ENCODE data around the gene MYO7B. TPM values are rescaled to one million over a fixed set of nuclear protein-coding genes. Genes with fewer than 3 reads are reported as not detected.
"Not testable (repeated sequence)": the region's sequence is repeated elsewhere in the genome, so short reads cannot be mapped to it uniquely, and the experiment has no call there.

Gene MYO7B
- total RNA-seq, 1 donor from 2014 or later: 3.0 TPM

GRCh38 chr2:127523269-127523939, 12.1 kb upstream of the MYO7B start:
- ATAC-seq (ENCODE audit: low read depth) (no peak), DNase-seq (no peak)
- intact Hi-C loops (cut with micrococcal nuclease): loop anchor here (10.0 kb wide), 1 partner anchor 291 kb away; the partner anchor contains the start of gene WDR33
- no peak overlapping the region for H3K4me3 Mint-ChIP-seq
- peak overlapping the region; percentile 35 for H3K27ac Mint-ChIP-seq
- H3K36me3 Mint-ChIP-seq (ENCODE audit: low read depth): peaks cover 52% of the 10 kb centered on the region
- H3K9me3 Mint-ChIP-seq: no peaks in the 10 kb centered on the region
- H3K27me3 Mint-ChIP-seq: no peaks in the 10 kb centered on the region
- POLR2A ChIA-PET: no interaction called here
- CTCF ChIA-PET: no interaction called here
- peaks cover 34% of the 10 kb centered on the region for H3K4me1 Mint-ChIP-seq
- TF ChIP-seq, protein P1, sequence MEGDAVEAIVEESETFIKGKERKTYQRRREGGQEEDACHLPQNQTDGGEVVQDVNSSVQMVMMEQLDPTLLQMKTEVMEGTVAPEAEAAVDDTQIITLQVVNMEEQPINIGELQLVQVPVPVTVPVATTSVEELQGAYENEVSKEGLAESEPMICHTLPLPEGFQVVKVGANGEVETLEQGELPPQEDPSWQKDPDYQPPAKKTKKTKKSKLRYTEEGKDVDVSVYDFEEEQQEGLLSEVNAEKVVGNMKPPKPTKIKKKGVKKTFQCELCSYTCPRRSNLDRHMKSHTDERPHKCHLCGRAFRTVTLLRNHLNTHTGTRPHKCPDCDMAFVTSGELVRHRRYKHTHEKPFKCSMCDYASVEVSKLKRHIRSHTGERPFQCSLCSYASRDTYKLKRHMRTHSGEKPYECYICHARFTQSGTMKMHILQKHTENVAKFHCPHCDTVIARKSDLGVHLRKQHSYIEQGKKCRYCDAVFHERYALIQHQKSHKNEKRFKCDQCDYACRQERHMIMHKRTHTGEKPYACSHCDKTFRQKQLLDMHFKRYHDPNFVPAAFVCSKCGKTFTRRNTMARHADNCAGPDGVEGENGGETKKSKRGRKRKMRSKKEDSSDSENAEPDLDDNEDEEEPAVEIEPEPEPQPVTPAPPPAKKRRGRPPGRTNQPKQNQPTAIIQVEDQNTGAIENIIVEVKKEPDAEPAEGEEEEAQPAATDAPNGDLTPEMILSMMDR (IDR thresholded peaks at IDR 0.05): no peak

DNA sequence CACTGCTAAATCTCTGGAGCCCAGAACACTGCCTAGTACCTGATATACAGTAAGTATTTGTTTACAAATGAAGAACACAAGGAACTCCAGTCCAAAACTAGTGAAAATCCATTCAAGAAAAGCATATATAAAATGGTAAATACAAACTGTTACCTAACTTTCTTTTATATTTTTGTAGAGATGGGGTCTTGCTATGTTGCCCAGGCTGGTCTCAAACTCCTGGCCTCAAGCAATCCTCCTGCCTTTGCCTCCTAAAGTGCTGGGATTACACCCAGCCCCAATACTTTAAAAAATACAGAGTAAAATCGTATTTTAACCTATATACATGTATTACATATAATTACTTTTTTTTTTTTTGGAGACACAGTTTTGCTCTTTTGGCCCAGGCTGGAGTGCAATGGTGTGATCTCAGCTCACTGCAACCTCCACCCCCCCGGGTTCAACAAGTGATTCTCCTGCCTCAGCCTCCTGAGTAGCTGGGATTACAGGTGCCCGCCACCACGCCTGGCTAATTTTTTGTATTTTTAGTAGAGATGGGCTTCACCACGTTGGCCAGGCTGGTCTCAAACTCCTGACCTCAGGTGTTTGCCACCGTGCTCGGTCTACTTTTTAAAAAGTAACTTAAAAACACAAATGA, 11.2 kb upstream of the MYO7B start:
- H3K27me3 Mint-ChIP-seq; H3K27ac Mint-ChIP-seq; DNase-seq; POLR2A ChIA-PET; ATAC-seq (ENCODE audit: low read depth); H3K9me3 Mint-ChIP-seq; CTCF ChIA-PET: not testable (repeated sequence)
- peaks cover 34% of the 10 kb centered on the region for H3K4me1 Mint-ChIP-seq
- H3K4me3 Mint-ChIP-seq: peak overlapping the region; percentile 19
- peaks cover 52% of the 10 kb centered on the region for H3K36me3 Mint-ChIP-seq (ENCODE audit: low read depth)
- intact Hi-C loops (cut with micrococcal nuclease): loop anchor here (10.0 kb wide), 1 partner anchor 290 kb away; the partner anchor contains the start of gene WDR33

DNA sequence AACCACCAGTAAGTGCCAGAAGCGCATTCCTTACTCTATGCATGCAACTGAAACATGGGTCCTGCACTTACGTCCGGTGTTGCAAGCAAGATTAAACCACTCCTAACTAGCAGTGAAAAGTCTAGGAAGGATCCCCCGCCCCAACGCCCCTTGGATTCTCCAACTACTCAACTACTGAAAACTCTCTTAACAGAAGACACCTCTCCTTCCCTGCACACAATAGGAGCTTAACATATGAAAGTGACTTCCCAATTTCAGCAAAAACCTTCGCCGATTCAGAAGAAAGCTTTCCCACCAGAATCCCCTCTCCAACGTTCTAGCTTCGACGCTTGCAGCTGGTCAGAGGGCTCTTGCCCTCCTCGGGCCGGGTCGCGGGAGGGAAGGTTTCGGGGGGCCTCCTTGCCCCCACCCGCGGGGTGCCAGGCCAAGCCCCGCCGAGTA, 9.8 kb upstream of the MYO7B start:
- peaks cover 32% of the 10 kb centered on the region for H3K4me1 Mint-ChIP-seq
- H3K27me3 Mint-ChIP-seq: no peaks in the 10 kb centered on the region
- no peak for DNase-seq
- intact Hi-C loops (cut with micrococcal nuclease): loop anchor here (1.0 to 10.0 kb wide), 9 partner anchors 53 to 566 kb away; partner anchors contain the start of genes SAP130, SFT2D3, UGGT1 and WDR33
- H3K27ac Mint-ChIP-seq: peak overlapping the region; percentile 98
- ATAC-seq (ENCODE audit: low read depth): no peak
- POLR2A ChIA-PET: interaction anchor here (0.9 to 2.3 kb wide), 13 partner anchors 10 to 565 kb away, joined by 3 to 26 read pairs (median 6); partner anchors contain the start of genes ERCC3, MAP3K2, SFT2D3 and UGGT1
- peak overlapping the region; percentile 95 for H3K4me3 Mint-ChIP-seq
- TF ChIP-seq, protein P1 (IDR thresholded peaks at IDR 0.05): no peak
- no peaks in the 10 kb centered on the region for H3K9me3 Mint-ChIP-seq
- peaks cover 39% of the 10 kb centered on the region for H3K36me3 Mint-ChIP-seq (ENCODE audit: low read depth)
- CTCF ChIA-PET: interaction anchor here (0.7 to 1.7 kb wide), 2 partner anchors 66 to 124 kb away, joined by 4 to 8 read pairs; no protein-coding TSS in a partner anchor

DNA sequence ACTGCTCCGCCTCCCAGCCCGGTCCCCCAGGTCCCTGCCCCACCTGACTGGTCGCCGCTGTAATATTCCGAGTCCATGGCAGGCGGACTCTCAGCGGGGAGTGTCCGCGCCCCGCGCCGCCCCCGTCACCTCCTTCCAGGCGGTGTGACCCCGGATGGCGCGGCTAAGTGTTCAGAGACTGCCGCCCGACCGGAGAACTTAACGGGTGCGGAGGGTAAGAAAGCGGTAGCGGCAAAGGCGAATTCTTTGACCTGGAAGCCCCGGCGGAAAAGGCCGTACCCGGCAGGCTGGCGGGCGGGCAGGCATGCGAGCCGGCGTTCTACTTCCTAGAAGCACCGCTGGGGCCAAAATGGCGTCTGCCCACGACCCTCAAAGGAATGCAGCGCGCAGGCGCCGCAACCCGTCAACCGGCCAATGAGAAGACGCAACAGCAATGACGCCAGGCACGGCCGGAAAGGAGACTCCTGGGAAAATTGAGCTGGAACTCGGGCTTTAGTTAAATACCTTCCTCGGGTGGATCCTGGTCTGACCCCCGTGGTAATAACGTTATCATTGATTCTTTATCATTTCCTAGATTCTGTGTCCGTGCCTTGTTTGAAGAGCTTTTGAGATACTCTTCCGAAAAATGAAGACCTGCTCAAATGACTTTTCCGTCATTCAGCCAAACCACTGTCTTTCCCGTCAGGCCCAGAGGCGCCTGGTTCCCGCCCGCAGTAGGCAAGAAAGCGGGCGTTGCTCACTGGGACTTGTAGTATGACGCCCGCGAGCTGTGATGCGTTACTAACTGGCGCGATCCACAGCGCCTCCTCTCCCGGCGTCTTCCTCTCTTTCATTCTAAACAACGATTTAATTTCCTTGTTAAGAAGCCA, 9.1 kb upstream of the MYO7B start, which contains the start of gene IWS1:
Gene IWS1, minus strand, starts transcription at position 358 of the 869 bp plus-strand sequence. Its CDS starts 281 bp downstream, at position 77.
- TF ChIP-seq, protein P1 (IDR thresholded peaks at IDR 0.05): no peak
- peak; percentile 86 for ATAC-seq (ENCODE audit: low read depth)
- peak; percentile 85 for DNase-seq
- POLR2A ChIA-PET: interaction anchor here (0.6 to 2.3 kb wide), 21 partner anchors 8 to 565 kb away, joined by 3 to 26 read pairs (median 4); partner anchors contain the start of genes ERCC3, MAP3K2, SFT2D3 and UGGT1
- no peaks in the 10 kb centered on the region for H3K27me3 Mint-ChIP-seq
- intact Hi-C loops (cut with micrococcal nuclease): loop anchor here (1.0 to 10.0 kb wide), 9 partner anchors 52 to 565 kb away; partner anchors contain the start of genes SAP130, SFT2D3, UGGT1 and WDR33
- no peaks in the 10 kb centered on the region for H3K9me3 Mint-ChIP-seq
- peaks cover 32% of the 10 kb centered on the region for H3K4me1 Mint-ChIP-seq
- H3K27ac Mint-ChIP-seq: peak within 1 kb of the TSS; percentile 98
- CTCF ChIA-PET: interaction anchor here (1.2 to 1.7 kb wide), 2 partner anchors 65 to 124 kb away, joined by 6 to 8 read pairs; no protein-coding TSS in a partner anchor
- peaks cover 38% of the 10 kb centered on the region for H3K36me3 Mint-ChIP-seq (ENCODE audit: low read depth)
- H3K4me3 Mint-ChIP-seq: peak within 1 kb of the TSS; percentile 95

Measured in activated B cell treated with CpG ODN at 0.5 μM for 24 hours (primary cell).